K562 (cell line): ENCODE results near the gene CFAP97D2. TPM values are rescaled to one million over a fixed set of nuclear protein-coding genes. Genes with fewer than 3 reads are reported as not detected.
A peak's percentile ranks its signal among the peaks of the same experiment; 100 is the strongest.

Experiments used
- ATAC-seq: fragments of 200-7000 bp; cut with Tn5 transposase; 3 replicates; pipeline ENCODE4 v1.9.1; 2020; ENCODE audit warnings: moderate library complexity
- BruUV-seq: library from RNA; stranded (reverse); fragments of 400-500 nt; replicated peaks from 2 replicates; lab custom pipeline; 2021; lab: Mats Ljungman, UMichigan
- CTCF ChIA-PET: fragments of 300-600 bp; formaldehyde crosslinking; extraction: SDS; loops from one replicate; lab custom pipeline; 2021; ENCODE audit warnings: low intra/inter-chr PET ratio; lab: Yijun Ruan, JAX
- POLR2A ChIA-PET: fragments of 300-600, 350-650 bp; sonication (Branson Sonifier 250); formaldehyde crosslinking; extraction: SDS; loops from one replicate; lab custom pipeline; 2021; ENCODE audit warnings: antibody characterized with exemption, inconsistent platforms; lab: Yijun Ruan, JAX
- DNase-seq, 4 experiments: peaks; one replicate each; pipeline versions ENCODE4 v3.0.0 to v3.0.0-alpha.2; 2011 to 2018; ENCODE audit warnings: low spot score in 3 of 4, mixed read lengths in 3 of 4; ENCODE audit errors: extremely low read depth in 1 of 4
- FAIRE-seq: peaks from 2 replicates; lab custom pipeline; 2011; peaks lifted over from hg19 to GRCh38; lab: Jason Lieb, UNC
- H2AFZ ChIP-seq: 2 replicates; pipeline ENCODE4 v1.6.0; 2011; ENCODE audit warnings: low read depth, low read length, control low read depth, inconsistent platforms
- H3K27ac ChIP-seq: fragments of 200-600 bp; 3 replicates; pipeline ENCODE4 v1.8.0; 2011; ENCODE audit warnings: low read depth, mild to moderate bottlenecking, control low read depth, inconsistent platforms, low read length, moderate library complexity, mixed read lengths; ENCODE audit errors: extremely low read depth
- H3K27me3 ChIP-seq, 2 experiments: fragments of 300-600 bp in 1 of 2; 2 replicates in 1 of 2; 3 replicates in 1 of 2; pipeline versions ENCODE4 v1.6.0 to v1.8.0; 2011; ENCODE audit warnings: inconsistent platforms in 2 of 2, low read length in 2 of 2, mild to moderate bottlenecking in 1 of 2, mixed read lengths in 1 of 2, moderate library complexity in 1 of 2; ENCODE audit not compliant: control insufficient read depth in 2 of 2, insufficient read depth in 2 of 2
- H3K36me3 ChIP-seq: fragments of 300-600 bp; 3 replicates; pipeline ENCODE4 v1.8.0; 2011; ENCODE audit warnings: mild to moderate bottlenecking, low read length, inconsistent platforms; ENCODE audit not compliant: control insufficient read depth, insufficient read depth
- H3K4me1 ChIP-seq, 2 experiments: fragments of 200-600 bp in 1 of 2; replicated peaks in 1 of 2; 2 replicates in 1 of 2; 3 replicates in 1 of 2; pipeline versions ENCODE4 v1.5.1 to v1.8.0; 2011; ENCODE audit warnings: inconsistent platforms in 2 of 2, low read length in 2 of 2, mild to moderate bottlenecking in 1 of 2, mixed read lengths in 1 of 2, moderate library complexity in 1 of 2; ENCODE audit not compliant: control insufficient read depth in 2 of 2, insufficient read depth in 2 of 2
- H3K4me2 ChIP-seq: 2 replicates; pipeline ENCODE4 v1.6.1; 2011; ENCODE audit warnings: low read length, control low read depth, inconsistent platforms, mixed read lengths; ENCODE audit not compliant: insufficient read depth
- H3K4me3 ChIP-seq: fragments of 200-600 bp; sonication (generic), shearing (Covaris generic); 2 replicates; pipeline ENCODE4 v1.5.1; 2016; ENCODE audit warnings: control low read depth, inconsistent platforms
- H3K79me2 ChIP-seq: fragments of 200-600 bp; 3 replicates; pipeline ENCODE4 v1.8.0; 2011; ENCODE audit warnings: low read length, inconsistent platforms; ENCODE audit not compliant: control insufficient read depth, insufficient read depth
- H3K9ac ChIP-seq, 2 experiments: 2 replicates each; pipeline versions ENCODE4 v1.6.0 to v1.6.1; 2011; ENCODE audit warnings: low read depth in 2 of 2, low read length in 2 of 2, control low read depth in 1 of 2, inconsistent platforms in 1 of 2, mild to moderate bottlenecking in 1 of 2, mixed read lengths in 1 of 2; ENCODE audit not compliant: insufficient read depth in 1 of 2
- H3K9me1 ChIP-seq: one replicate; pipeline ENCODE4 v1.6.0; 2011; ENCODE audit warnings: inconsistent platforms, mild to moderate bottlenecking, low read length, moderate library complexity; ENCODE audit not compliant: control insufficient read depth, insufficient read depth
- H3K9me3 ChIP-seq: replicated peaks from 2 replicates; pipeline ENCODE4 v1.5.1; 2011; ENCODE audit warnings: low read depth, low read length, inconsistent platforms; ENCODE audit not compliant: control insufficient read depth, insufficient read depth
- H4K20me1 ChIP-seq: replicated peaks from 2 replicates; pipeline ENCODE4 v1.6.1; 2011; ENCODE audit warnings: low read length, inconsistent platforms, mixed read lengths; ENCODE audit not compliant: control insufficient read depth, insufficient read depth
- BHLHE40 ChIP-seq: IDR thresholded peaks from 2 replicates; pipeline ENCODE4 v1.6.1; 2011; ENCODE audit warnings: low read length, improper control_type of control experiment
- HNRNPUL1 ChIP-seq: fragments of 200-400 bp; formaldehyde crosslinking; IDR thresholded peaks from 2 replicates; pipeline ENCODE4 v1.6.1; 2017; ENCODE audit warnings: low read length
- MLX ChIP-seq, 2 experiments: fragments of 450-650 bp in 1 of 2; sonication (generic) in 1 of 2; formaldehyde crosslinking; conservative IDR thresholded peaks; 2 replicates each; pipeline versions ENCODE4 v1.4.0 to v1.8.1; 2020 to 2022; ENCODE audit warnings: mild to moderate bottlenecking in 1 of 2, missing genetic modification reagents in 1 of 2
- NCOR1 ChIP-seq: fragments of 450-650 bp; IDR thresholded peaks from 2 replicates; pipeline ENCODE4 v1.6.1; 2016; ENCODE audit warnings: mild to moderate bottlenecking, moderate library complexity
- NR2C2 ChIP-seq, 2 experiments: fragments of 200-800 bp in 1 of 2; sonication (Bioruptor generic) in 1 of 2; sonication (generic) in 1 of 2; formaldehyde crosslinking in 1 of 2; IDR thresholded peaks; 2 replicates each; pipeline versions ENCODE4 v1.6.1 to v1.8.0; 2016 to 2022; ENCODE audit warnings: mild to moderate bottlenecking in 1 of 2, missing compliant biosample characterization in 1 of 2, missing genetic modification characterization in 1 of 2, missing genetic modification reagents in 1 of 2
- RAD51 ChIP-seq: fragments of 450-650 bp; IDR thresholded peaks from 2 replicates; pipeline ENCODE4 v1.7.1; 2016; ENCODE audit warnings: low read depth, mild to moderate bottlenecking, borderline replicate concordance
- ZNF24 ChIP-seq: fragments of 450-650 bp; IDR thresholded peaks from 2 replicates; pipeline ENCODE4 v1.6.1; 2016
- ZNF699 ChIP-seq: fragments of 250-450 bp; sonication (Bioruptor Pico); IDR thresholded peaks from 2 replicates; pipeline ENCODE4 v1.8.0; 2021; ENCODE audit warnings: mild to moderate bottlenecking, moderate library complexity; ENCODE audit not compliant: insufficient replicate concordance
- WGBS: fragments of 100-300 bp; shearing (Covaris generic); methylation state at CpG from one replicate; pipeline ENCODE4 v1.1.6; 2016; ENCODE audit warnings: low coverage, mixed read lengths; ENCODE audit not compliant: insufficient coverage; ENCODE audit errors: missing lambda C conversion rate; 5-methylcytosine and 5-hydroxymethylcytosine counted together
- in situ Hi-C: fragments of 300-500 bp; cut with MboI; formaldehyde crosslinking; loops from 4 replicates; pipeline ENCODE4 v1.15.0; 2018; ENCODE audit warnings: inconsistent platforms, mixed read lengths
- intact Hi-C: fragments of 100-400 bp; cut with micrococcal nuclease; formaldehyde crosslinking; loops from 2 replicates; pipeline ENCODE4 v1.14.2; 2022
- polyA plus RNA-seq, 8 experiments: library from polyadenylated mRNA; depleted of rRNA in 4 of 8; stranded (reverse) in 5 of 8; unstranded in 3 of 8; fragments of >200 nt; fragmentation: Nextera tagmentation in 2 of 8; fragmentation: Illumina TruSeq in 1 of 8; extraction: Ambion mirVana in 2 of 8; extraction: Trizol in 1 of 8; gene quantifications; 2 replicates each; pipeline versions ENCODE4 v1.2.1 to v1.2.3, GENCODE V29; 2011 to 2014; ENCODE audit warnings: inconsistent platforms in 1 of 8, missing spikeins in 1 of 8
- total RNA-seq, 7 experiments: library from RNA; depleted of rRNA in 6 of 7; stranded (reverse); fragments of >200 nt in 6 of 7; fragmentation: Illumina TruSeq in 2 of 7; extraction: Trizol in 2 of 7; gene quantifications; 2 replicates each; pipeline versions ENCODE4 v1.2.1 to v1.2.3, GENCODE V29; 2011 to 2021; ENCODE audit warnings: low replicate concordance in 1 of 7

CFAP97D2 gene
- total and polyA plus RNA-seq, 9 of the 15 experiments (the other 6 are each of a cell fraction or from before 2014, with no cell fraction given) = not detected

- no peak overlapping the region for H3K4me3 ChIP-seq
These were observed 38.2 kb upstream of the CFAP97D2 start for GRCh38 chr13:114140906-114141250.

More at GRCh38 chr13:114140906-114141250, 38.2 kb upstream of the CFAP97D2 start:
- Histone ChIP-seq H3K4me2 (peak overlapping the region; percentile 25; the same call in 1 of the 2 replicates), H3K79me2 (no peaks in the 10 kb centered on the region), H3K9me1 (no peaks in the 10 kb centered on the region), H3K4me1 (peaks cover 15 to 37% of the 10 kb centered on the region in 2 experiments; a peak in 3 of 5 replicates), H2AFZ (peak overlapping the region; percentile 55; the same call in 1 of the 2 replicates), H4K20me1 (no peaks in the 10 kb centered on the region), H3K27me3 (no peaks in the 10 kb centered on the region), H3K9me3 (no peaks in the 10 kb centered on the region), H3K9ac (no peak overlapping the region; a peak in 2 of 4 replicates), H3K27ac (no peak overlapping the region), H3K36me3 (no peaks in the 10 kb centered on the region)
- peak; percentile 44; the same call in 2 of the 3 replicates for ATAC-seq
- FAIRE-seq = no peak
- intact Hi-C loops = no loop called here
- no peak for DNase-seq
- no TSS peak for BruUV-seq
- ChIA-PET CTCF (no interaction called here), POLR2A (interaction anchor here (0.6 to 1.7 kb wide), 2 partner anchors 14 to 187 kb away, joined by 3 to 6 read pairs; no protein-coding TSS in a partner anchor)
- in situ Hi-C loops = no loop called here
- TF ChIP-seq BHLHE40 (no peak), HNRNPUL1 (no peak), ZNF24 (no peak), MLX (CRISPR knock-in tag; conservative IDR thresholded peaks at IDR 0.05) (no peak), NCOR1 (no peak), ZNF699 (CRISPR knock-in tag) (no peak), RAD51 (no peak), NR2C2 (CRISPR knock-in tag; IDR thresholded peaks at IDR 0.05) (no peak), NR2C2 (tag; IDR thresholded peaks at IDR 0.05) (peak; percentile 36; the same call in 1 of the 2 replicates)
- TF ChIP-seq, all 486 proteins: peak for 1
- 28% methylated on average over 9 of the region's 10 CpGs for WGBS
